ENCODE data around the gene TXK.
A peak's percentile ranks its signal among the peaks of the same experiment; 100 is the strongest.

TXK gene

DNA sequence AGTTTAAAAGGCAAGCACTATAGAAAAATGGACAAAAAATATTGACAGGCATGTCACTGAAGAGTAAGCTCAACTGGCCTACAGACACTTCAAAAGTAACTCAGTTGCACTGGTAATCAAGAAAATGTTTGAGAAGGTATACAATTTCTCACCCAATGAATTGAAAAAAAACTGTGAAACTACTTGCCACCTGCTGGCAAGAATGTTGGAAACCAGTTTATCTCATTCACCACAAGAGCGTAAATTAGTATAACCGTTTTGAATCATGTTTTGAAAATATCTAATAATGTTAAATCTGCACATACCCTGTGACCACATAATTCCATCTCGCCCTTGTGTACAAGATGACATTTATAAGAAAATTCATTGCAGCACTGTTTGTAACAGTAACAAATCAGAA is 31.7 kb downstream of the TXK start:
- DNase-seq (ENCODE audit: low spot score), result no peak

DNA sequence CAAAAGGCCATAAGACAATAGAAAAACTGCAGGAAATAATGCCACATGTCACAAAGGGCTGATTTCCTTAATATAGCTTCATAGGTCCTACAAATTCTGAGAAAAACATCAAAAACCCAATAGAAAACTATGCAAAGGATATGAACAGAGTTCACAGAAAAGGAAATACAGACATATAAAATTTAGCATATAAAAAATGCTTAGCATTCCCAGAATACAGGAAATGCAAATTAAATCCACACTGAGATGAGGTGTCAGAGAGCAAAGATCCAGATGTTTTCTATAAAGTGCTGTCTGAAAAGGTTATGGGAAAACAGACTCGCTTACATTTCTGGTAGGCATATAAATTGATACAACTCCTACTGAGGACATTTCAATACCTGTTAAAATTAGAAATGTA is 33.8 kb downstream of the TXK start:
- DNase-seq (ENCODE audit: low spot score), result peak; percentile 3

DNA sequence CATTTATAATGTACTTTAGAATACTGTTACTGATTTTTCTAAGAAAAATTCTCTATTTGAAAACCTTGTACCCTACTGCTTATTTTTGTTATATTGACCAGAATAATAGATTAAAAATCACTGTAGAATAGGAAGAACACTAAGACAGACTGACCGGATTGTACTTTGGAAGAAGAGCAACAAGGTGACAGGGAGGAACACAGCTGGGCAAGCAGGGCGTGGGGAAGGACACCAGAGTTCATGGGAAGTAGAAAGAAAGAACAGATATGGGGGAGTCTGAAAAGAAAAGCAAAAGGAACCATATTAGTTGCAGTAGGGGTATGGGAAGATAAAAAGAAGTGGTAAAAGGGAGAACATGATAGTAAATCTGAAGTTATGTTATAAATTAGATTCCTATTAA is 38.6 kb downstream of the TXK start:
- no peak for DNase-seq (ENCODE audit: low spot score)

DNA sequence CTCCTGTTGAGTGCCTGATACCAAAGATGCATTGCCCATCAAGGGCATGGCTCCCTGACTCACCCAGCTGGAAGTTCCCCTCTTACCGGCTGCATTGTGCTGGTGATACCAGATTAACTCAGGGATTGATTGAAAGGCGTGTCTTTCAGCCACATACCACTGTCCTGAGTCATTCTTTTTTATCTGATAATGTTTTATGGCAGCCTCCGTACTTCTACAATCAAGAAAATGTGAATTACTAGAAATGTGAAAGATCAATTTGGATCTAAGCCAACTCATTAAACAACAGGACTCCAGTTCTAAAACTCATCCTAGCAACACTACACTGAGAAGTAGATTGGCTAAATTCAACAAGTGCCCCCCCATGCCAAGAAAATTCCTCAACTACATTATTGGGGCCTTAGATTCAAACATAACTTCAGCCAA is 40.0 kb downstream of the TXK start:
- no peak for DNase-seq (ENCODE audit: low spot score)

DNA sequence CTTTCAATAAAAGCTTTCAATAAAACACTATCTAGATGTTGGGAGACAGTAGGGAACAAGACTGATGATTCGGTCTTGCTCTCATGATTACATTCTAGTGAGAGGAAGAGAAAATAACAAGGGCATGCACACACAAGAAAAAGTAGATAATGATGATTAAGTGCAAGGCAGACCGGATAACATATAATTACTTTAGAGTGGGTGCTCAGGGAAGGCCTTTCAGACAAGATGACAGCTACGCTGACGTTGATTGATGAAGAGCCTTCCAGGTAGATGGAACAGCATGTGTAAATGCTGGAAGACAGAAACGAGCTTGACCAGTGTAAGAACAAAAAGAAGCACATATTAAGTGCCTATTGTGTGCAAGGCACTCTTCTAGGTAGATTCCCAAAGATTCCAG is 43.4 kb downstream of the TXK start:
- no peak for DNase-seq (ENCODE audit: low spot score)

DNA sequence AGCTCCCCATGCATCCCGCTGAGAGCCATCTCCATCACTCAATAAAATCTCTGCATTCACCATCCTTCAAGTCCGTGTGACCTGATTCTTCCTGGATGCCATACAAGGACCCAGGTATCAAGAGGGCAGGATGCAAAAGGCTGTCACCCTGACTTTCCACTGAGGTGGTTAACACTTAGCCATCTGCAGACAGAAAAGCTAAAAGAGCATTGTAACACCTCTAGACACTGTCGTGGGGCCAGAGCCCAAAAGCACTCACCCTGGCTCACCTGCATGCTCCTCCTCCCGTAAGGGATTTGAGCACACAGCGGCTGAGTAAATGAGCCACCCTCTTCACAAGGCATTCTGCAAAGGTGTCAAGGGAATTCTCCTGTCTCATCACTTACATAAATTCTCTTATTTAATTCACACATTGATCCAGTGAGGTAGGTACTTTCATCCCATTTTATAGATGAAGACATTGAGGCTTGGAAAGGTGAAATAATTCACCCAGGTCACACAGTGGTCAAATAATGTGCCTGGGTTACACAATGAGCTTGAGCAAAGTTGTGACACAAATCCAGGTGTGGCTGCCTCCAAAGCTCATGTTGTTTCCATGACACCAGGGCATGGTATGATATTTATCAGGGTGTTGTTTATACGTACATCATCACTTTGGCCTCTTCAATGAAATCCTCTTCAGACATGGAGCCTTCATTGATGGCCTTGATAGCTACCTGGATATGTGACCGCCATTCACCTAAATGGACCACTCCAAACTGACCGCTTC is 48.0 kb downstream of the TXK start:
- no peak for DNase-seq (ENCODE audit: low spot score)

DNA sequence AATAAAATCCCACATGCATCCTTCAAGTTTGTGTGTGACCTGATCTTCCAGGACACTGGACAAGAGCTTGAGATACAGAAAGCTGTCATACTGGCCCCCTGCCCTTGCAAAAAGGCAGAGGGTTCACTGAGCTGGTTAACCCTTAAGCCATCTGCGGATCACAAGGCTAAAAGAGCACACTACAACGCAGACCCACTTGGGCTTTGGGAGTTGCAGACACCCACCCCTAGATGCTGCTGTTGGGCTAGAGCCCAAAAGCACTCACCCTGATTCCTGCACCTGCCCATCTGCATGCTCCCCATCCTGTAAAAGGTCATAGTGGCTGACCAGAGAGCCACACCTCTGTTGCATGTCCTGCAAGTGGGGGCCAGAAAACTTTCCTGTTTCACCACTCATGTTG is 51.1 kb downstream of the TXK start:
- no peak for DNase-seq (ENCODE audit: low spot score)

DNA sequence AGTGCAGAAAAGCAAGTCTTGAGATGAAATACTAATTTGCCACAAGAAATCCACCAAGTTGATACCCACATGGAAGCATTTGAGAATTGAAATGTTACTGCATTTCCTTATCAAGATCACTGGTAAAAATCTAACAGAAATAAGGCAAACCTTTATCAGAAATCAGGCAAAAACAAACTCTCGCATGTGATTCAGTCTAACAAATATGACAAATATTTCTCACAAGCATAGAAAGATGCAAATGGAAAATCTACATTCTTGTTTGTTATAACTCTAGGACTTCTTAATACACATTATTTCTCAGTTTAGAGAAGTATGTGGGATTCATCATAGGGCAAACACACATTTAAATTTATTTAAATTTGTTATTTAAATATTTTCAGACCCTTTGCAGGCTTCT is 52.9 kb downstream of the TXK start:
- no peak for DNase-seq (ENCODE audit: low spot score)

DNA sequence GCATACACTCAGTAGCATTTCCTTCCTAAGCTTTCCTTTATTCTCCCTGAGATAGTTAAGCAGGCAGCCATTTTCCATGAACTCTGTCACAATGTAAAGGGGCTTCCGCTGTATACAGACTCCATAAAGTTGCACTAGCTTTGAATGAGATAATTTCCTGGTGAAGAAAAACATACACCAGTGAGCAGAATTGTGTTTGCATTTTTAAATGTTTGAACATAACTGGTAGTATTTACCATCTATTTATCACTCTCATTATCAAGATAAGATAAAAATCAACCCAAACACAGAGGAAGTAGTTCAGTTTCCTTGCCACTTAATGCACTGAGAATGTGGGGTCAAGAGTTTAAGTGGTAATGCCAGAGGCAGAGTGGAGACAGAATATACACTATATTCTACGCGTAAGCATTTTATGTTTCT is 54.1 kb downstream of the TXK start:
- DNase-seq (ENCODE audit: low spot score), result no peak

DNA sequence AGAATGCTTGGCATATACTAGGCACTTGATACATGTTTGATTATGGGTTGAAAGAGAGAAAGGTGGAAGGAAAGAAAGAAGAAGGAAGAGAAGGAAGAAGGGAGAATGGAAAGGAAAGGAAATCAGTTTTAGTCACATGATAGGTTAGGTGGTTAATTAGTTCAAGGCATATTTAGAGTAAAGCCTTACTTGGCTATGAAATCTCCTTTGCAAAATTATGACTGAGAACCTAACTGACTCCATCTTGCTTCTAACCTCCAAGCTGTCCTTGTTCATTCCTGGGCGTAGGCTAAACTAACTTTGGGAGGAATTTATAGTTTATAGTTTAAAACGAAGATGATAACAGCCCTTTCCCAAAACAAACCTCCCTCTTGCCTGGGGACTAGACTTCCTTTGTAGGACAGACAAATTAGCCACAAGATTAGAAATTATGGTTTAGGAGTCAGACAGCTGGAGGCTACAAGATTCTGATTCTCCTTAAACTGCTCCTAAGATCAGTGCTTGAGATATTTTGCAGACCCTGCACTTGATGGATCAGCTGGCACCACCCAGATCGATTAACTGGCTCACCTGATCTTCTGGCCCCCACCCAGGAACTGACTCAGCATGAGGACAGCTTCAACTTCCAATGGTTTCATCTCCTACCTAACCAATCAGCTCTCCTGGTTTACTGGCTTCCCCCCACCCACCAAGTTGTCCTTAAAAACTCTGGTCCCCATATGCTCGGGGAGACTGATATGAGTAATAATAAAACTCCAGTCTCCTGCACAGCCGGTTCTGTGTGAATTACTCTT is 55.0 kb downstream of the TXK start:
- no peak for DNase-seq (ENCODE audit: low spot score)

DNA sequence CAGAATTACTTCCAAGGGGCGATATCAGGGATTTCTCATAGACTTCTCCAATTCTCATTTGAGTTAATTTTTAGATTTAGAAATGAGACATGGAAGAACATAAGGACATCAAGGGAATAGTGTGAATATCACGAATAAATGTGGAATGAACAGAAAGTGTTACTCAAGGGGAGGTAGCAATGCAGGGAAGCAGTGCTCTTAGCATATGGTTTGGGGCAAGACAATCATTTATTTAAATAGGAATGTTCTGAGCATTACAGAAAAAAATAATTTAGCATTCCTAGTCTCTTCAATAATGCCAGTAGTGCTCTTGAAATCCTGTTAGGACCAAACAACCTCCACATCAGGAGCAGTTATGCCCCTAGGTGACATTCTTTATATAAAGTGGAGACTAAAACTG is 55.6 kb downstream of the TXK start:
- DNase-seq (ENCODE audit: low spot score), result no peak

DNA sequence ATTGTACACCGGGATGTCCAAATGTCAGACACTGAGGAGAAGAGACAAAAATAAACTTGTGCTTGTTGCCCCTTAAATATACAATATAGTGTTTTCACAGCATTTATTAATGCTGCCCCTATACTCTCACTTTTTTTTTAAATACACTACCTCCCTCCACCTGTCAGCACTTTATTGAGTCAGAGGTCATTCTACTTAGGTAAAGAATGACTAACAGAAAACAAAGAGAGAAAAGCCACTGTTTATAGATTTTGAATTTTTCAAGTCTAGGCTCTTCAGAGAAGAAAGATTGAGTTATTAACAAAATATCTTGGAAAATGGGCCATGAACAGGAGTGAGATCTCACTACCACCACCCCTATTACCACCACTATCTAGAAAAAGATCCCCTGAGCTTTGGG is 59.4 kb downstream of the TXK start:
- DNase-seq (ENCODE audit: low spot score), result no peak

DNA sequence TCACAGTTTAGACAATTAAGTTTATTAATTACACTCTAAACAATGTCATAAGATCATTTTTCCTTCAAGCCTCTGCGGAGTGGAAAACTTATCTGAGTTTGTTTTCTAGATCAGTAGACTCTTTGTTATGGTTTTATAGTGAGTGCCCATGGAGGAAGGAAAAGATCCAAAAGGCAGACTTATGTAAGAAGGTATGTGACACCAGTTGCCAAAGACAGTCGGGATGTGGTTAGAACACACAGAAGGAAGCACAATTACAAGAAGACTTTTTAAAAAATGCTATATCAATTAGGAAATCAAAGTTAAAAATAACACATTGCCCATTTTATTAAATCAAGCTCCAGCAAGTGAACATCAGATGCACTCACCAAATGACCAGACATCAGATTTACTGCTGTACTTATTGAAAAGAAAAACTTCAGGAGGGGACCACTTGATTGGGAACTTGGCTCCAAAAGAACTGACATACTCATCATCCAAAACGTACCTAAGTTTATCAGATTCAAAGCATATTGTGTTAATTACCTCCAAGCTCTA is 60.4 kb downstream of the TXK start:
- DNase-seq (ENCODE audit: low spot score), result no peak

DNA sequence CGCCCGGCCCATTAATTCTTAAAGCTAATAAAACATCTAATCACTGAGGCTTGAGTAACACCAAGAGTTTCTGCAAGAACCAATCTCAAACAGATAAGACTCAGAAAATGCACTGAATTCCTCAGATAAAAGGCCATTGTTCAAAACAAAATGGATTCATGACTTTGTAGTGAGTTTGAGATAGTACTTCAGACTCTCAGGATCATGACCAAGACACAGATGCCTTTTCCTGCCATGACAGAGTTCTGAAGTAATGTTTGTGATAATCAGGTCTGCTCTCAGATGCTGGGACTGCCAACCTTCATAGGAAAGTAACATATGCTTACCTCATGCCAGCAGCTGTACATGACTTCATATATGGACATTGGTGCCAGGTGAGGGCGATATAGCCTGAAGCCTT is 62.9 kb downstream of the TXK start:
- DNase-seq (ENCODE audit: low spot score), result no peak

DNA sequence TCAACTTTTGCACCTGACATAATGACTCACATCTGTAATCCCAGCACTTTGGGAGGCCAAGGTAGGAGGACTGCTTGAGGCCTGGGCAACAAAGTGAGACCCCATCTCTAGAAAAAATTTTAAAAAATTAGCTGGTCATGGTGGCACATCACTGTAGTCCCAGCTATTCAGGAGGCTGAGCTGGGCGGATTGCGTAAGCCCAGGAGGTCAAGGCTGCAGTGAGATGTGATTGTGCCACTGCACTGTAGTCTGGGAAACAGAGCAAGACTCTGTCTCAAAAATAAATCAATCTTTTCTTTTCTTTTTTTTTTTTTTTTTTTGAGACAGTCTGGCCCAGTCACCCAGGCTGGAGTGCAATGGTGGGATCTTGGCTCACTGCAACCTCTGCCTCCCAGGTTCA is 65.0 kb downstream of the TXK start:
- DNase-seq (ENCODE audit: low spot score), result no peak

DNA sequence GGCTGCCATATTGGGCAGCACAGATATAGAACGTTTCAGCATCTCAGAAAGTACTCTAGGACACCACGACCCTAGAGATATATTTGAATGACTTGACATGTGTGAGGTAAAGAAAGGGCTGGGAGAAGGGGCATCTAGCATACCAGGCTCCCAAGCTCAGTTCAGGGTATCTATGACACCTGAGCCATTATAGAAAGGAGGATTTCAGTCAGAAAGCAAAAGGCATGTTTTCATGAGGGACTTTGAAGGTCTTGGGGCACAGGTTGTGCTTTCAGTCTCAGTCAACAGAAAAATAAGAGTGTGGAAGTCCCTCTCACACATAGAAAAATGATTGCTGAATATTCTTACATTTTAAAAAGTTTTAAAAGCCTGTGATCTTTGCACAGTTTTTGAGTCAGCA is 65.9 kb downstream of the TXK start:
- DNase-seq (ENCODE audit: low spot score), result no peak

DNA sequence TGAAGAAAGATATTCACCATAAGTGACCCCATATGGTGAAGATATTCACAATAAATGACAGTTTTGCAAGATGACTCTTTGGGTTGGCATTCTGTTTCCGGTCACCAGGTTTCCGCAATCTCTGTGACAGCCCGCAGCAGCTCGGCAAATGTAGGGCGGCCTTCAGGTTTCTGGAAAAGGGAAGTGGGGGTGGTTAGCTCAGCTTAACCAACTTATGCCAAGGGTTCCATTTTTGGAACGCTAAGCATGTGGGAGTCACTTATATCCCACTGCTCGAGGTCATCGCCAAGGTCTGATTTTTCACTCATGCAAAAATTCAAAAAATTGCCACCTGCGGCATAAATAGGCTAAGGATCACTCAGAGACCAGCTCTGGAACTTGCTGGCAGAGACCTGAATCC is 66.5 kb downstream of the TXK start:
- no peak for DNase-seq (ENCODE audit: low spot score)

DNA sequence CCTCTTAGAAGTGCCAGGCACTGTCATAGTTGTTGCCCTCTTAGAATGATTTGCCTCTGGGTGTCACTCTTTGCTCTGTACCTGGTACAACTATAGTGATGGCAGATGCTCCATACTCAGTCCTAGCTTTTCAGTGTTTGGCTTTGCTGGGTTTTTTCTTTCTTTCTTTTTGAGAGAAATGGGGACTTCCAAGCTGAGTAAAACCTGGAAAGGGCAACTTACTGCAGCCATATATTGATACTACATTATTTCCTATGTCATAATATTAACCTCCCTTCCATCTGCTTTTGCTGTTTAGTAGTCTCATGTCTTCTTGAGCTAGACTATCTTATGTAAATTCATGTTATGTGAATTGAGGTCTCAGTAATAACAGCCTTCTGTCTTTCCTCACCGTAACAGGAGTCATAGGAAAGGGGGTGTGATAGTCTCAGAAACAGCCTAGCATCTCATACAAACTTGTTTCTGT is 68.4 kb downstream of the TXK start:
- DNase-seq (ENCODE audit: low spot score), result no peak

DNA sequence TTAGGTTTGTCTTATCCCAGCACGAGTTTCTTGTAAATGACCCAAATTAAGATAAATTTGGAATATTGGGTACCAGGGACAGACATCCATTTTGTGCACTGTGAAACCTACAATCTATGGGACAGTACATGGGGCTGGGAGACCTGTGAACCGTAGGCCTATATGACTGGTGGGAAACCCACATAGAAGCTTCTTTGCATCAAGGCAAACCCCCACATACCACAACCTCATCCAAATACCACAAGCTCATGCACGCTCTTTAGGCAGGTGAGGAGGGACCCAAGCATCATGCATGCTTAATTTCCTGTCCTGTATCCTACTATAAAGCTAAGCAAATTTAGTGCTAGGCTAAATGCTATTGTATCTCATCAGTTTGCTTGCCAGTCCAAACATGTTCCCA is 69.7 kb downstream of the TXK start:
- DNase-seq (ENCODE audit: low spot score), result no peak

DNA sequence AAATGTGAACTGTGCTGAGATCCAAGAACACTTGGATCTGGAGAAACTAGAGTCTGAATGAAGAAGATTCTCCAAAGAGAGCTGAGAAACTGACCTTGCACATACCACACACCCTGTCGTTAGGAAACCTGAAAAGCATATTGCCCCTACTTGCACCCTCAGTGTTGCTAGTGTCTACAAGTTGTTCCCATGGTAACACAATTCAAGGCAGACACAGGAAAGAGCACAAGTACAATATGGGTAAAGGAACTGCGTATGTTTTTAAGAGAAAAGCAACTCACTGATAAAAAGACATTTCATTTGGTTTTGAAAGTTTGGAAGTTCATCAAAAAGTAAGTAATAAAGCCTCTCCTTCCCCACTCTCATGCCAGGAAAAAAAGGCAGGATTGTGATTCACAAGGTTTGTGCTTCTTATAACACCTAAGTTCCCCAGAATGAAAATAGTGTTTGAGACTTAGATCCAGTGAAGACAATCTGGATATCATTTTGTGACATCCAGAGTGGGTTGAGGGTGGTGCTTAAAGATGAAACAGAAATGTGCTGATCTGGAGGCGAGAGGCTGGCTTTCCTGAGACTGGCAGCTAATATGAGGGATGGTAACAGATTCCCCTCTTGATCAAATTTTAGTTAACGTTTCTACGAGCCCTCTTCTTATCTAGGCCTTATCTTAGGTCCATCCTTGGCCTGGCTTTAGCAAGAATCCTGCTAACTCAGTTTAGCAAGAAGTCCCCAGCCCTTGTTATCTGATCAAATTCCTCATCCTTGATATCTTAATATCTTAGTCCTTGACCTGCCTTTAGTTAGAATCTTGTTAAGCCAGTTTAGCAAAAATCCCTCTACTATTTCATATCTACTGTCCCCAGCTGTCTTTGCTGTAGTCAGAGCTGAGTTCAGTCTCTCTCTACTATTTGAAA is 75.2 kb downstream of the TXK start:
- no peak for DNase-seq (ENCODE audit: low spot score)

DNA sequence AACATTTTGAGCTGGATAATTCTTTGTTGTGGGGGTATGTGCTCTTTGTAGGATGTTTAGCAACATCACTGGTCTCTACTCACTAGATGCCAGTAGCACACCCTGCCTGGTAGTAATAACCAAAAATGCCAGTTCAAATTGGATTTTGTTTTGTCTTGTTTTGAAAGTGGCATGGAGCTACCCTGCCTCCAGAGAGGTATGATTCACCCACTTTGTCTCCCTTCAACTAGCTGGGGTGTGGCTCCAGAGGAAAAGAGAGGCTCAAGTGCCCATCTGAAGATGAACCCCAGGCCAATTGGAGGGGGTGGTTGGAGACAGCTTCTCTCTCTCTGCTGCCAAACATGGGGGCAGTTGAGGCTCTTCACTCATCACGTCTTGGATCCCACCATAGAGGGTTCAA is 83.0 kb downstream of the TXK start:
- no peak for DNase-seq (ENCODE audit: low spot score)

DNA sequence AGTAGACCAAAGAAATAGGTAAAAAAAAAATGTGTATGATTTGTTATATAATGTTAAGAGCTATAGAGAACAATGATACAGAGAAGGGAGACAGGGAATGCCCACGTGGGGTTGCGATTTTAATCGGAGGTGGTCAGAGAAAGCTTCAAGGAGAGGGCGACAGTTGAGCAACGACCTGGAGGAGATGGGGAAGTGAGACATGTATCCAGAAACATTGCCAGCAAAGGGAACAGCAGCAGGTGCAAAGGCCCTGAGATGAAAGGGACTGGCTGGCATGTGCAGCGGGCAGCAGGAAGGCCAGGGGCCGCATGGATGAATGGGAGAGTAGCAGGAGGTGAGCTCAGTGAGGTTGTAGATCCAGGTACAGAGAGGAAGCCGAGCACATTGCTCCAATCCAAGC is 84.6 kb downstream of the TXK start:
- no peak for DNase-seq (ENCODE audit: low spot score)
